ENCODE data around the gene KIAA0753.

GRCh38 chr17:6651919-6652452 lies 11.5 kb upstream of the KIAA0753 start:
- no peak for TF ChIP-seq CTCF (IDR thresholded peaks at IDR 0.05)
- TF ChIP-seq POLR2AphosphoS5 (IDR thresholded peaks at IDR 0.05) = peak in 1 of 3 donors; percentile 18
- TF ChIP-seq EP300 (IDR thresholded peaks at IDR 0.05) = no peak
- no peak for TF ChIP-seq POLR2A (IDR thresholded peaks at IDR 0.05)
